ENCODE measurements around the gene ANKRD44.

- TF ChIP-seq POLR2A (IDR thresholded peaks at IDR 0.05) (no peak), CTCF (IDR thresholded peaks at IDR 0.05) (no peak)
These were observed 240.6 kb downstream of the ANKRD44 start for GRCh38 chr2:197069958-197070357.
